Testis (tissue), 3 donors: ENCODE results near the gene OLFM4. TPM values are rescaled to one million over a fixed set of nuclear protein-coding genes. Genes with fewer than 3 reads are reported as not detected.

ENCODE experiments used
- DNase-seq: peaks from one replicate; pipeline ENCODE4 v3.0.0-alpha.2; 2019
- H3K27ac ChIP-seq, 2 donors: fragments of 200-600 bp; sonication (generic); one replicate each; pipeline ENCODE4 v1.5.1; 2019
- H3K27me3 ChIP-seq: fragments of 200-600 bp; sonication (generic); one replicate; pipeline ENCODE4 v1.5.1; 2019
- H3K36me3 ChIP-seq: fragments of 200-600 bp; sonication (generic); one replicate; pipeline ENCODE4 v1.5.1; 2017; ENCODE audit warnings: low read depth; ENCODE audit errors: missing control alignments
- H3K4me1 ChIP-seq: fragments of 200-600 bp; sonication (generic); one replicate; pipeline ENCODE4 v1.5.1; 2019
- H3K4me3 ChIP-seq, 2 donors: fragments of 200-600 bp; sonication (generic); one replicate each; pipeline ENCODE4 v1.5.1; 2017 to 2019
- H3K9me3 ChIP-seq: fragments of 200-600 bp; sonication (generic); one replicate; pipeline ENCODE4 v1.5.1; 2017
- CTCF ChIP-seq, 3 experiments: fragments of 450-650 bp in 2 of 3; fragments of 200-600 bp in 1 of 3; sonication (generic) in 1 of 3; IDR thresholded peaks; one replicate each; pipeline ENCODE4 v1.5.1; 2016 to 2019; ENCODE audit warnings: antibody characterized with exemption in 3 of 3, mild to moderate bottlenecking in 2 of 3, moderate library complexity in 1 of 3
- POLR2A ChIP-seq: fragments of 450-650 bp; IDR thresholded peaks from one replicate; pipeline ENCODE4 v1.6.1; 2017; ENCODE audit warnings: antibody characterized with exemption, mild to moderate bottlenecking, moderate library complexity
- WGBS, 2 donors: methylation state at CpG; one replicate each; pipeline ENCODE4 v1.1.5; 2018; 5-methylcytosine and 5-hydroxymethylcytosine counted together
- intact Hi-C: fragments of 100-400 bp; cut with DNase I; formaldehyde crosslinking; loops from one replicate; pipeline ENCODE4 v1.15.1; 2023; ENCODE audit warnings: low total_unique reads
- polyA plus RNA-seq: library from polyadenylated mRNA; stranded (reverse); fragments of 350-450 nt; fragmentation: Illumina TruSeq; extraction: RNeasy Lipid Tissue Mini Kit (QIAGEN cat#74804); gene quantifications from one replicate; pipeline ENCODE4 v1.2.3, GENCODE V29; 2014; ENCODE audit warnings: low read depth, low replicate concordance; ENCODE audit not compliant: insufficient read depth
- total RNA-seq, 2 donors: library from RNA; depleted of rRNA; stranded (reverse); fragments of >200 nt; gene quantifications; one replicate each; pipeline ENCODE4 v1.2.3, GENCODE V29; 2016

The OLFM4 gene
- total and polyA plus RNA-seq, 3 donors from 2014 or later, result 0.08 to 4.8 (median 0.19) TPM

DNA sequence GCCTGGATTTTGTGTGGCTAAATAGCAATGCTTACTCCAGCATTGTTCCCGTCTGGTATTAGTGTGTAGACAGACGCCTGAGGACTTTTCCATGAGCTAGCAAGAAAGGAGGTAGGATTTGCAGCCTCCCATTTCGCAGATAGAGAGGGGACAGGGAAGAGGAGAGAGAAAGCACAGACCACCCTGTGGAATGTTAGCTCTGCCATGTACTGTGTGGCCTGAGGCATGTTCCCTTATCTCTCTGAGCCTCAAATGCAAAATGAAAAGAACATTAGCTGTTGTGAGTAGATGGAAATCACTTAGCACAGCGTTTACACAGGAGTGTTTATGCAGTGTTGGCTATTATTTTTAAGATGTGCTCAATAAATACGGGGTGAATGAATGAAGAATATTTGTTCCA, 45.5 kb downstream of the OLFM4 start:
- Histone ChIP-seq H3K4me3 (no peak overlapping the region), H3K4me1 (no peaks in the 10 kb centered on the region), H3K27ac (no peak overlapping the region), H3K9me3 (no peaks in the 10 kb centered on the region), H3K36me3 (no peaks in the 10 kb centered on the region), H3K27me3 (no peaks in the 10 kb centered on the region)
- DNase-seq, result no peak
- TF ChIP-seq CTCF (IDR thresholded peaks at IDR 0.05), result no peak
- no peak for TF ChIP-seq POLR2A
- WGBS, 2 donors, result 82 to 86% methylated on average over 5 of the region's 5 CpGs
- intact Hi-C loops, result no loop called here

DNA sequence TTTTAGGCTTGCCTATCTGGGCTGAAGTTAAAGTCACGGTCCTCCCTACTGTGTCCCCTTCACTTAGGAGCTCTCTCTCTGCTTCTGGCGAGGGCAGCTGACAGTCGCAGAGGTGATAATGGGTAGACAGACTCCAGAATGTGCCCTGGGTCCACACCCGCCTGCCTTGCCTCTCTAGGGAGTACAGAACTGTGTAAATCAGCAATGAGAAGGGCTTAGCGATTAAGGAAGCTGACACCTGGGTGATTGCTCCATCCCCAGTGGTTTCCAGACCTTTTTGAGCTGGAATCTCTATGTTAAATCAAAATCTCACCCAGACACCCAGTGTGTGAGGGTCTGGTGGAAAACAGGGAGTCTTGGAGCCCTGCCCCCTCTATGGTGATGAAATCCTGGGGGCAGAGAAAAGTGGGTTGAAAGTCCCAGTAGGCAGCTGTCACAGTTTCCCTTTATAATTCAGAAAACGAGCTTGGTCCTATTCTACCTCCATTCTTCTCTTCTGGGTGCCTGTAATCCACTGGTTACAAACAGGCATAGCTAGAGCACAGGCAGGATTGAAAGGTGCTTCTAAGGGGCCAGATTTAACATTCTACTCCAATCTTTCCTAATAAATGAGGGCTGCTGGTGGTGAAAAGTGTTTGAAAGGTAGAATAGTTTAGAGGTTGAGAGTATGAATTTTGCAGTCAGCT, 46.9 kb downstream of the OLFM4 start:
- TF ChIP-seq CTCF (IDR thresholded peaks at IDR 0.05) (no peak), POLR2A (no peak)
- 75 to 78% methylated on average over 6 of the region's 6 CpGs for WGBS, 2 donors
- no peaks in the 10 kb centered on the region for H3K4me1 ChIP-seq
- H3K27me3 ChIP-seq, result no peaks in the 10 kb centered on the region
- no peak overlapping the region for H3K27ac ChIP-seq
- no peaks in the 10 kb centered on the region for H3K36me3 ChIP-seq
- intact Hi-C loops, result no loop called here
- no peaks in the 10 kb centered on the region for H3K9me3 ChIP-seq
- DNase-seq, result no peak
- H3K4me3 ChIP-seq, result no peak overlapping the region

- TF ChIP-seq POLR2A, result no peak
- no peak for TF ChIP-seq CTCF (IDR thresholded peaks at IDR 0.05)
- H3K4me3 ChIP-seq, result no peak overlapping the region
- no peaks in the 10 kb centered on the region for H3K27me3 ChIP-seq
- H3K9me3 ChIP-seq, result no peaks in the 10 kb centered on the region
- H3K36me3 ChIP-seq, result no peaks in the 10 kb centered on the region
- H3K4me1 ChIP-seq, result no peaks in the 10 kb centered on the region
- WGBS, 2 donors, result 54 to 67% methylated on average over 8 of the region's 8 CpGs
- DNase-seq, result no peak
- no peak overlapping the region for H3K27ac ChIP-seq
- intact Hi-C loops, result no loop called here
Measured at GRCh38 chr13:53079691-53080090, 51.1 kb downstream of the OLFM4 start.

DNA sequence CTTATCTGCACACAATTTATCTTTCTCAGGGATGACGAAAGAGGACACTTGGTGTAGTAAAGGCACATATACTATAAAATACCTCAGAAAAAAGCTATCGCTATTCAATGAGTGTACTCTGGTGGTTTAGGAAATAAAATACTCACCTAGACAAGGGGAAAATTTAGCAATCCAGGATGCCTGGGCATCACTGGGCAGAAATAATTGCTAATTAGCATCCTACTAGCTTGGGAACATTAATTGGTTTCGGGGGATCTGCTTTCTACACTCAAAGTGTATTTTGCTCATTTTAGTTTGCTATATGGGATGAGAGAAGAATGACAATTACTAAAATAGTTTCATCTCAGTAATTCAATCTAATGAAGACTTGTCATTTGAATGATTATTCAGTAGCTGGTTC, 60.3 kb downstream of the OLFM4 start:
- Histone ChIP-seq H3K27me3 (no peaks in the 10 kb centered on the region), H3K36me3 (no peaks in the 10 kb centered on the region), H3K9me3 (no peaks in the 10 kb centered on the region), H3K27ac (no peak overlapping the region), H3K4me3 (no peak overlapping the region), H3K4me1 (no peaks in the 10 kb centered on the region)
- DNase-seq, result no peak
- WGBS, 2 donors, result 71 to 82% methylated on average over 3 of the region's 3 CpGs
- intact Hi-C loops, result no loop called here
- no peak for TF ChIP-seq CTCF (IDR thresholded peaks at IDR 0.05)
- no peak for TF ChIP-seq POLR2A

GRCh38 chr13:53089951-53090350, 61.3 kb downstream of the OLFM4 start:
- intact Hi-C loops, result no loop called here
- no peaks in the 10 kb centered on the region for H3K9me3 ChIP-seq
- 44 to 65% methylated on average over 1 of the region's 1 CpG for WGBS, 2 donors
- no peaks in the 10 kb centered on the region for H3K27me3 ChIP-seq
- DNase-seq, result no peak
- no peaks in the 10 kb centered on the region for H3K4me1 ChIP-seq
- TF ChIP-seq CTCF (IDR thresholded peaks at IDR 0.05), result no peak
- TF ChIP-seq POLR2A, result no peak
- H3K27ac ChIP-seq, result no peak overlapping the region
- no peak overlapping the region for H3K4me3 ChIP-seq
- no peaks in the 10 kb centered on the region for H3K36me3 ChIP-seq
